ENCODE data around the gene HCN3. TPM values are rescaled to one million over a fixed set of nuclear protein-coding genes. Genes with fewer than 3 reads are reported as not detected.
A peak's percentile ranks its signal among the peaks of the same experiment; 100 is the strongest.
"Not testable (repeated sequence)": the region's sequence is repeated elsewhere in the genome, so short reads cannot be mapped to it uniquely, and the experiment has no call there.

HCN3 gene
- total RNA-seq (3.3 TPM), polyA plus RNA-seq (ENCODE audit: insufficient read depth, low read depth, low replicate concordance) (4.5 TPM)
- long read RNA-seq, donor 1, result 0 reads
- long read RNA-seq, donor 2, result 0 reads
- long read RNA-seq, donor 3, result 0 reads
- long read RNA-seq, donor 4, result 0 reads
- long read RNA-seq, donor 5, result 0 reads
- long read RNA-seq, donor 6, result 0 reads
- long read RNA-seq, donor 7, result 0 reads
- long read RNA-seq, donor 8, result 0 reads
- long read RNA-seq, donor 9, result 0 reads
- long read RNA-seq, donor 10, result 0 reads

- Histone ChIP-seq H3K4me1 (ENCODE audit: control insufficient read depth in 2 of 3, insufficient read depth in 2 of 3, low read depth in 1 of 3, low read length in 3 of 3) (peaks cover 0 to 14% (median 3%) of the 10 kb centered on the region in 3 donors), H3K27ac (ENCODE audit: low read depth in 2 of 2, low read length in 2 of 2) (no peak within 1 kb of the TSS), H3K9ac (ENCODE audit: low read length in 3 of 3) (peak within 1 kb of the TSS in 2 of 3 donors; percentile 39 to 51), H3K27me3 (ENCODE audit: control insufficient read depth, insufficient read depth, low read length) (no peaks in the 10 kb centered on the region), H3K9me3 (ENCODE audit: control insufficient read depth in 2 of 3, insufficient read depth in 1 of 3, low read length in 3 of 3) (no peaks in the 10 kb centered on the region), H3K4me3 (ENCODE audit: low read length in 3 of 3) (peak within 1 kb of the TSS; percentile 58 to 69 (median 64)), H3K36me3 (ENCODE audit: control insufficient read depth in 2 of 3, insufficient read depth in 3 of 3, low read length in 3 of 3) (no peaks in the 10 kb centered on the region)
- DNase-seq, result peak; percentile 99
- TF ChIP-seq, protein P1, sequence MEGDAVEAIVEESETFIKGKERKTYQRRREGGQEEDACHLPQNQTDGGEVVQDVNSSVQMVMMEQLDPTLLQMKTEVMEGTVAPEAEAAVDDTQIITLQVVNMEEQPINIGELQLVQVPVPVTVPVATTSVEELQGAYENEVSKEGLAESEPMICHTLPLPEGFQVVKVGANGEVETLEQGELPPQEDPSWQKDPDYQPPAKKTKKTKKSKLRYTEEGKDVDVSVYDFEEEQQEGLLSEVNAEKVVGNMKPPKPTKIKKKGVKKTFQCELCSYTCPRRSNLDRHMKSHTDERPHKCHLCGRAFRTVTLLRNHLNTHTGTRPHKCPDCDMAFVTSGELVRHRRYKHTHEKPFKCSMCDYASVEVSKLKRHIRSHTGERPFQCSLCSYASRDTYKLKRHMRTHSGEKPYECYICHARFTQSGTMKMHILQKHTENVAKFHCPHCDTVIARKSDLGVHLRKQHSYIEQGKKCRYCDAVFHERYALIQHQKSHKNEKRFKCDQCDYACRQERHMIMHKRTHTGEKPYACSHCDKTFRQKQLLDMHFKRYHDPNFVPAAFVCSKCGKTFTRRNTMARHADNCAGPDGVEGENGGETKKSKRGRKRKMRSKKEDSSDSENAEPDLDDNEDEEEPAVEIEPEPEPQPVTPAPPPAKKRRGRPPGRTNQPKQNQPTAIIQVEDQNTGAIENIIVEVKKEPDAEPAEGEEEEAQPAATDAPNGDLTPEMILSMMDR (IDR thresholded peaks at IDR 0.05; ENCODE audit: borderline replicate concordance, extremely low read depth, insufficient read depth), result peak; percentile 63
- FAIRE-seq, result no peak
- intact Hi-C loops (cut with DNase I), result no loop called here
Measured at GRCh38 chr1:155277070-155277901, at the start of gene HCN3. HCN3 (plus strand) TSS chr1:155277463; CDS start chr1:155277591, 128 bp downstream.

DNA sequence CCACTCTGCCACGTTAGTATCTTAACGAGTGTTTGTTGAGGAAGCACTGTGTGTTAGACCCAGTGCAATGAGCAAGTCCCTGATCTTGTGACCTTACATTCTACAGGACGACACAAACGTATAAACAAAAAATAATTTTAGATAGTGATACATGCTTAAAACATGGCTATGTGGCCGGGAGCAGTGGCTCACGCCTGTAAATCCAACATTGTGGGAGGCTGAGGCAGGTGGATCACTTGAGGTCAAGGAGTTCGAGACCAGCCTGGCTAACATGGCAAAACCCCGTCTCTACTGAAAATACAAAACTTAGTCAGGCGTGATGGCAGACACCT, 49.2 kb upstream of the HCN3 start:
- intact Hi-C loops (cut with DNase I), result loop anchor here (10.0 kb wide), 1 partner anchor 53 kb away; the partner anchor contains the start of genes KRTCAP2 and TRIM46
- H3K4me3 ChIP-seq (ENCODE audit: low read length in 3 of 3), result peak overlapping the region in 2 of 3 donors; percentile 74 to 88
- no peaks in the 10 kb centered on the region for H3K36me3 ChIP-seq (ENCODE audit: control insufficient read depth in 2 of 3, insufficient read depth in 3 of 3, low read length in 3 of 3)
- TF ChIP-seq, protein P1 (IDR thresholded peaks at IDR 0.05; ENCODE audit: borderline replicate concordance, extremely low read depth, insufficient read depth), result no peak
- DNase-seq (no peak), FAIRE-seq (no peak)
- peak overlapping the region in 2 of 3 donors; percentile 6 to 76 for H3K9ac ChIP-seq (ENCODE audit: low read length in 3 of 3)
- peaks cover 0 to 12% (median 3%) of the 10 kb centered on the region in 3 donors for H3K4me1 ChIP-seq (ENCODE audit: control insufficient read depth in 2 of 3, insufficient read depth in 2 of 3, low read depth in 1 of 3, low read length in 3 of 3)
- no peaks in the 10 kb centered on the region for H3K27me3 ChIP-seq (ENCODE audit: control insufficient read depth, insufficient read depth, low read length)
- peak overlapping the region; percentile 26 to 84 for H3K27ac ChIP-seq (ENCODE audit: low read depth in 2 of 2, low read length in 2 of 2)
- no peaks in the 10 kb centered on the region for H3K9me3 ChIP-seq (ENCODE audit: control insufficient read depth in 2 of 3, insufficient read depth in 1 of 3, low read length in 3 of 3)

DNA sequence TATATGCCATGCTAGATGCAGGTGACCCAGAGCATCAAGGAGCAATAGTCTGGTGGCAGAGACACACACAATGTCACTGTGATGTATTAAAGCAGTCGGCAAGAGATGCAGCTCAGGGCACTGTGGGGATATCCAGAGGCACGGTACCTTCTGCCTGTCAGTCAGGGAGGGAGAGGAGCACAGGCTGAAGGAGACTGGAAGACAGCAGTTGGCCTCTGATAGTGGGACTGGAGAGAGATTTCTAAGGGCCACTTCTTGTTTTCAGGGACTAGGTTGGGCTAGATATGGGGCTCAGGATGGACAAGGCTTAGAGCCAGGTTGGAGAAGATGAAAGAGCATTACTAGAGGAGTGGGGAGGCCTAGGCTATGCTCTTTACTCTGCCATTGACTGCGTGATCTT, 46.0 kb upstream of the HCN3 start:
- H3K9ac ChIP-seq (ENCODE audit: low read length in 3 of 3); H3K9me3 ChIP-seq (ENCODE audit: control insufficient read depth in 2 of 3, insufficient read depth in 1 of 3, low read length in 3 of 3); H3K27me3 ChIP-seq (ENCODE audit: control insufficient read depth, insufficient read depth, low read length); H3K4me3 ChIP-seq (ENCODE audit: low read length in 3 of 3); FAIRE-seq; H3K36me3 ChIP-seq (ENCODE audit: control insufficient read depth in 2 of 3, insufficient read depth in 3 of 3, low read length in 3 of 3); H3K4me1 ChIP-seq (ENCODE audit: control insufficient read depth in 2 of 3, insufficient read depth in 2 of 3, low read depth in 1 of 3, low read length in 3 of 3); intact Hi-C loops (cut with DNase I); H3K27ac ChIP-seq (ENCODE audit: low read depth in 2 of 2, low read length in 2 of 2); DNase-seq: not testable (repeated sequence)

- H3K27me3 ChIP-seq (ENCODE audit: control insufficient read depth, insufficient read depth, low read length); H3K4me1 ChIP-seq (ENCODE audit: control insufficient read depth in 2 of 3, insufficient read depth in 2 of 3, low read depth in 1 of 3, low read length in 3 of 3); H3K9me3 ChIP-seq (ENCODE audit: control insufficient read depth in 2 of 3, insufficient read depth in 1 of 3, low read length in 3 of 3); H3K9ac ChIP-seq (ENCODE audit: low read length in 3 of 3); intact Hi-C loops (cut with DNase I); H3K4me3 ChIP-seq (ENCODE audit: low read length in 3 of 3); FAIRE-seq: not testable (repeated sequence)
- Histone ChIP-seq H3K36me3 (ENCODE audit: control insufficient read depth in 2 of 3, insufficient read depth in 3 of 3, low read length in 3 of 3) (peaks cover 0 to 11% (median 5%) of the 10 kb centered on the region in 3 donors), H3K27ac (ENCODE audit: low read depth in 2 of 2, low read length in 2 of 2) (peak overlapping the region in 1 of 2 donors; percentile 28)
- peak in 2 of 5 donors; percentile 30 to 76 for DNase-seq
Measured at GRCh38 chr1:155232001-155232978, 45.0 kb upstream of the HCN3 start.

DNA sequence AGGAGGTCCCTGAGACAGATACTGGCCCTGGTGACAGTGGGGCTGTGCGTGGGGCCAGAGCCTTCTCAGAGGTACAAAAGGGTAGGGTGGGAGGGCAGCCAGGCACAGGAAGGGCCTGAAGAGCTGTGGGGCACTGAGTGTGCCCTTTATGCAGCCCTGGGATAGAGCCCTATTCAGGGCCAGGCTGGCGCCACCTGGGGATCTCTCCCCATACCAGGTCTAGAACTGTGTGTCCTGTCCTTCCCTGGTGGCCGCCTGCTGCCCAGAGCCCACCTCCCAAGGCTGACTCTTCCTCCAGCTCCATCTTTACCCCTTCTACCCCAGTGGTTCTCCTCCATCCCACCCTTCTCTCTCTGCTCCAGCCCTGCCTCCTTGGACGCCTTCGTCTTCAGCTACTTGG, 43.8 kb upstream of the HCN3 start:
- FAIRE-seq; H3K4me1 ChIP-seq (ENCODE audit: control insufficient read depth in 2 of 3, insufficient read depth in 2 of 3, low read depth in 1 of 3, low read length in 3 of 3); H3K9me3 ChIP-seq (ENCODE audit: control insufficient read depth in 2 of 3, insufficient read depth in 1 of 3, low read length in 3 of 3); H3K9ac ChIP-seq (ENCODE audit: low read length in 3 of 3); H3K4me3 ChIP-seq (ENCODE audit: low read length in 3 of 3); intact Hi-C loops (cut with DNase I); DNase-seq; H3K27ac ChIP-seq (ENCODE audit: low read depth in 2 of 2, low read length in 2 of 2); H3K27me3 ChIP-seq (ENCODE audit: control insufficient read depth, insufficient read depth, low read length): not testable (repeated sequence)
- H3K36me3 ChIP-seq (ENCODE audit: control insufficient read depth in 2 of 3, insufficient read depth in 3 of 3, low read length in 3 of 3), result peaks cover 0 to 13% (median 5%) of the 10 kb centered on the region in 3 donors

- H3K27ac ChIP-seq (ENCODE audit: low read depth in 2 of 2, low read length in 2 of 2); DNase-seq; H3K27me3 ChIP-seq (ENCODE audit: control insufficient read depth, insufficient read depth, low read length); H3K9ac ChIP-seq (ENCODE audit: low read length in 3 of 3); H3K4me3 ChIP-seq (ENCODE audit: low read length in 3 of 3); H3K4me1 ChIP-seq (ENCODE audit: control insufficient read depth in 2 of 3, insufficient read depth in 2 of 3, low read depth in 1 of 3, low read length in 3 of 3); H3K9me3 ChIP-seq (ENCODE audit: control insufficient read depth in 2 of 3, insufficient read depth in 1 of 3, low read length in 3 of 3); FAIRE-seq; intact Hi-C loops (cut with DNase I): not testable (repeated sequence)
- peaks cover 0 to 13% (median 5%) of the 10 kb centered on the region in 3 donors for H3K36me3 ChIP-seq (ENCODE audit: control insufficient read depth in 2 of 3, insufficient read depth in 3 of 3, low read length in 3 of 3)
Measured at GRCh38 chr1:155235375-155235774, 41.9 kb upstream of the HCN3 start.
